GM18519 (cell line): ENCODE measurements around the gene DMP1.
A peak's percentile ranks its signal among the peaks of the same experiment; 100 is the strongest.

ENCODE experiments used
- ATAC-seq: cut with Tn5 transposase; IDR thresholded peaks from one replicate; pipeline ENCODE4 v1.9.1; 2021; ENCODE audit warnings: mild to moderate bottlenecking, moderate library complexity; ENCODE audit not compliant: unreplicated experiment, low FRiP score

Gene DMP1, protein sequence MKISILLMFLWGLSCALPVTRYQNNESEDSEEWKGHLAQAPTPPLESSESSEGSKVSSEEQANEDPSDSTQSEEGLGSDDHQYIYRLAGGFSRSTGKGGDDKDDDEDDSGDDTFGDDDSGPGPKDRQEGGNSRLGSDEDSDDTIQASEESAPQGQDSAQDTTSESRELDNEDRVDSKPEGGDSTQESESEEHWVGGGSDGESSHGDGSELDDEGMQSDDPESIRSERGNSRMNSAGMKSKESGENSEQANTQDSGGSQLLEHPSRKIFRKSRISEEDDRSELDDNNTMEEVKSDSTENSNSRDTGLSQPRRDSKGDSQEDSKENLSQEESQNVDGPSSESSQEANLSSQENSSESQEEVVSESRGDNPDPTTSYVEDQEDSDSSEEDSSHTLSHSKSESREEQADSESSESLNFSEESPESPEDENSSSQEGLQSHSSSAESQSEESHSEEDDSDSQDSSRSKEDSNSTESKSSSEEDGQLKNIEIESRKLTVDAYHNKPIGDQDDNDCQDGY

DNA sequence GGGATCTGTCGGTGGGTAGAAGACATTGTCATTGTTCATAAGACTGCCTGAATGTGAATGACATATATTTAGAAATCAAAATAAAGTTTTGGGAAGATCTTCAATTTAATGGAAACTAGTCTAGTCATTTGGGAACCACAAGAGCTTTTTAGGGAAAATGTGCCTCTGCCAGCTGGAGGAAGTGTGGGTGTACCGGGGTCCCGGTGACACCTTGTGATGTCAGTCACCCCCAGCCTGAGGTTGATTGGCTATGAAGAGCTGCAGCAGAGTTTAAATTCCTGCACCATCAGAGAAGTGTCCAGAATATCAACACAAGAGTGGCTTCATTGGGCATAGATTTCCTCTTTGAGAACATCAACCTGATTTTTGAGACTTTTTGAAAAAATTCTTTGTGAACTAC, at the start of gene DMP1:
DMP1 (plus strand) TSS at position 301 of the 400 bp plus-strand sequence. CDS start 6,213 bp downstream, outside the sequence.
- no peak for ATAC-seq

DNA sequence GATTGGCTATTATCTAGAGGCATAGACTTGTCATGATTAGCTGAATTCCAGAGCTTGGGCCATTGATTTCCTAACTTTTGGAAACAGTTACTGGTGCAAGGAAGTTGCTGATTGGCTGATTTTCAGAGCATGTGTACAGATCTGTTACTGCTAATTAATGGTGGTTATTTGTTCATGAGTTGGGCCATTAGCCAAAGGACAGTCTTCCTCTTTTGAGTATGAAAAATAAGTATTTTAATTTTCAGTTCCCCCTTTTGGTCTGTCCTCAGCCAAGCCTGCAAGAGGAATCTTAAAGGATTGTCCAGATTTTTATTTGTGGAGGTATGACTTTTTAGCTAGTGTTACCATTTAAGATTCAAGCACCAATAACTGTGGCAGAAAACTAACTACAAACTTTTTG, 48.7 kb upstream of the DMP1 start:
- ATAC-seq = no peak

DNA sequence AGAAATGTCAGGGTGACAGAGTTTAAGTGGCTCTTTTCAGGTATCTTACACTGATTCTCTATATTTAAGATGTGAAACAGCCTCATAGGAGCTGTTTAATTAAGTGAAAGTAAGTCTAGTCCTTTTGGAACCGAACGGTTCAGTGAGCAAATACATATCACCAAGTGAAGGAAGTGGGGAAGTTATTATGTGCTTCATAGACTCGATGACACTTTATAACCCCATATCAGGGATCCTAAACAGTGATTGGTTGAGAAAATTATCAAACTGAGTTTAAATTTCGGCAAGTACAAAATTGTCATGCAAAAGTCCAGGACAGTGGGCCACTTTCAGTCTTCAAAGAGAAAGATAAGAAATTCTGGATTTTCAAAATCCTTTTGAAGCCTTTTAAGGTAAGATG, 41.9 kb upstream of the DMP1 start, which contains the start of gene DSPP:
DSPP (plus strand) TSS at position 301 of the 400 bp plus-strand sequence. CDS start 2,380 bp downstream, outside the sequence.
- no peak for ATAC-seq

DNA sequence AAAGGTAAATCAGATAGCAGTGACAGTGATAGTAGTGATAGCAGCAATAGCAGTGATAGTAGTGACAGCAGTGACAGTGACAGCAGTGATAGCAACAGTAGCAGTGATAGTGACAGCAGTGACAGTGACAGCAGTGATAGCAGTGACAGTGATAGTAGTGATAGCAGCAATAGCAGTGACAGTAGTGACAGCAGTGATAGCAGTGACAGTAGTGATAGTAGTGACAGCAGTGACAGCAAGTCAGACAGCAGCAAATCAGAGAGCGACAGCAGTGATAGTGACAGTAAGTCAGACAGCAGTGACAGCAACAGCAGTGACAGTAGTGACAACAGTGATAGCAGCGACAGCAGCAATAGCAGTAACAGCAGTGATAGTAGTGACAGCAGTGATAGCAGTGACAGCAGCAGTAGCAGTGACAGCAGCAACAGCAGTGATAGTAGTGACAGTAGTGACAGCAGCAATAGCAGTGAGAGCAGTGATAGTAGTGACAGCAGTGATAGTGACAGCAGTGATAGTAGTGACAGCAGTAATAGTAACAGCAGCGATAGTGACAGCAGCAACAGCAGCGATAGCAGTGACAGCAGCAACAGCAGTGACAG, 35.7 kb upstream of the DMP1 start:
- ATAC-seq = no peak

DNA sequence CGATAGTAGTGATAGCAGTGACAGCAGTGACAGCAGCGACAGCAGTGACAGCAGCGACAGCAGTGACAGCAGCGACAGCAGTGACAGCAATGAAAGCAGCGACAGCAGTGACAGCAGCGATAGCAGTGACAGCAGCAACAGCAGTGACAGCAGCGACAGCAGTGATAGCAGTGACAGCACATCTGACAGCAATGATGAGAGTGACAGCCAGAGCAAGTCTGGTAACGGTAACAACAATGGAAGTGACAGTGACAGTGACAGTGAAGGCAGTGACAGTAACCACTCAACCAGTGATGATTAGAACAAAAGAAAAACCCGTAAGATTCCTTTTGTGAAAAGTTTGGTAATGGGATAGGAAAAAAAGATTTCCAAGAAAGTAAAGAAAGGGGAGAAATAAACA, 33.8 kb upstream of the DMP1 start:
- ATAC-seq = no peak

DNA sequence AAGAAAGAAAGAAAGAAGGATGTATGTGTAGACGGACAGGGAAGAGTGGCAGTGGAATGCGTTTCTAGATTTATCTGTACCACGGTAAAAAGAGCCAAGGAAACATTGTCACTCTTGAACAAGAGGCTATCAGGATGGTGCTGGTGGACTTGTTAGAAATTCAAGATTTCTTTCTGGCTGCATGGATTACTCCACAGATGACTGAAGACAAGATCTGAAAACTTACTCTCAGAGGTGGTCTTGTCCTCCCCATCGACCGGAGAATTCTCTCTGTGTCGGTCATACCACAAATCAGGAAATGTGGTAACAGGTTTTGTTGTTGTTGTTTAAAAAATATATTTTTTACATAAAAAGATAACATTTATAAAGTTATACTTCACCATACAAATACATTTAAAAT, 30.0 kb upstream of the DMP1 start:
- ATAC-seq = no peak

DNA sequence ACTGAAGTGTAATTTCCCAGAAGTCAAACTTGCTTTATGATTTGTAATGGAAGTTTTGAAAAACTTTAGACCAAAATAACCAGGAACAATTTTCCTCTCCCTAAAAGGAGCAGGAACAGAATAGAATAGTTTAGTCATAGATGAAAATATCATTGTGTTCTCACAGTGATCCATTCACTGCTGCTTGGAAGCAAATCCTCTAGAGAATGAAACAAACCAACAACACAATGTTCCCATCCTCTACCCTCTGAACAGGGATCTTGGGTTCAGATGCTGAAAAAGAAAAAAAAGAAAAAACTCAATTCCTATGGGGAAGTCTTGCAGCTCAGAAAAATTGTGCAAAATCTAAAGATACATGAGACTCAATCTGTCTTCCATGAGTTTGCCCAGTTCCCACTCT, 29.6 kb upstream of the DMP1 start:
- no peak for ATAC-seq

DNA sequence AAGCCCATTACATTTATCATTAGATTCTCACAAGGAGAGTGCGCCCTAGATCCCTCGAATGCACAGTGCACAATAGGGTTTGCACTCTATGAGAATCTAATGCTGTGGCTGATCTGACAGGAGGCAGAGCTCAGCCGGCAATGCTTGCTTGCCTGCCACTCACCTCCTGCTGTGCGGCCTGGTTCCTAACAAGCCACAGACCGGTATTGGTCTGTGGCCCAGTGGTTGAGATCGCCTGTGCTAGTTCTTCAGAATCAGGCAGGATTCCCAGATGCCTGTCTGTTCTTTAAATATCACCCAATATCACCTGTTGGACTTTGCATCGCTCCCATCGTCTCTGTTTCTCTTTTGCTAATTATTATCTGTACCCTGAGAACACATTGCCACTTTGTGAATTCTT, 27.8 kb upstream of the DMP1 start:
- no peak for ATAC-seq

DNA sequence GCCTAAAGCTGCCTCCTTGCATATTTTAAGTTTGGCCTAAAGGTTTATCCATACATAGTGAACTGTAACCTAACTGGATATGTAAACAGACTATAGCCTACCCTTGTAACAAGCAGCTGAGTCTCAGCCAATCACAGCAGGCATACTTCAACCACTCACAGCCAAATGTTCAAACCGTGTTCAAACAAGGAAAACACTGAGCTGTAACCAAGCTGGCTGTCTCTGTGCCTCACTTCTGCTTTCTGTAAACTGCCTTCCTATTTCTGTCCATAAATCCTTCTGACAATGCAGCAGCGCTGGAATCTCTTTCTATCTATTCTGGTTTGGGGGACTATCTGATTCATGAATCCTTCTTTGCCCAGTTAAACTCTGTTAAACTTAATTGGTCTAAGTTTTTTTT, 25.4 kb upstream of the DMP1 start:
- ATAC-seq = peak; percentile 87

DNA sequence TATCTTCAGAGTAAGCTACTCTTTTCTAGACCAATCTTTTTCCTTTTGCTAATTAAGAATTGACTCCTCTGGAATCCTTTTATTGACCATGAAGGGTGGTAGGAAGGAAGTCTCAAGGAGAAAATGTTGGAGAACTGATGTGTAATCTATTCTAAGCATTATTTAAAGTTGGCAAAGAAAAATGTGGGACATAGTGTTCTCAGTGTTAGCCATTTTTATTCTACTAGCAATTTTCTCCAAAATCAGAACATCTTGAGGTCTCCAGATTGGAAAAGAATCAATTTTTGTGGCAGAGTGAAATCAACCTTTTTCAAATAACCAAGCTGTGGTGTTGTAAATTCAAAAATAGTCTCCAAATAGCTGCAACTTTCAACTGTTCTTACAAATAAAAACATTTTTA, 18.4 kb upstream of the DMP1 start:
- no peak for ATAC-seq

DNA sequence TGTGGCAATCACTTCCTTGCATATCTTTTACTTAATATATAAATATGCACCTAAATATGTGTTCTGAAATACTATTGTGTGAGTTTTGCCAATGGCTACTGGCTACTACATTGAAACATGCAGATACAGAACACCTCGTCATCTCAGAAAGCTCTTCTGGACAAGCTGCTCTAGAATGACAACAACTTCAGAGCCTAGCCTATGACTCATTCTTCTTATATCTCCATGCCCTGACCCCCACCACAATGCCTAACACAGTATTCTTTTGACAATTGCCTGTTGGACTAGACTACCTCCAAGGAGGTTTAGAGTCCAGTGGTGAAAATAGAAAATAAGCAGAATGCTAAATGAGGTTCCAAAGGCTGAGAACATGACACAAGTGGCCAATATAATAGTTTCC, 17.6 kb upstream of the DMP1 start:
- ATAC-seq = no peak

DNA sequence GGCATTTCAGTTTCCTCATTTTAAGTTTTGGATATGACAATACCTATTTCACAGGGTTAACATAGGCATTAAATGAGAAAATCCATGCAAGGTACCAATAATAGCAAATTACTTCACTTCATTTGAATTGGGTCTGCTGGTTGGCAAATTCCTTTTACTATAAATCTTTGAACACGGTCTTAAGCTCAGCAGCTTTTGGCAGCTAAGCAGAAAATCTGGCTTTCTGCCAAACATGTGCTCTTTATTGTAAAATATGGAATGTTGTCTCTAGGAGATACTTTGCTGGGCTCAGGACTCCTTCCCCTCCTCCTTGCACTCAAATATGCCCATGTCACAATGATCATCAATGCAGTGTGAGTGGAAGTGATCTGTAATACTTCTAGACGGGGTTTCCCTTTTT, 16.8 kb upstream of the DMP1 start:
- no peak for ATAC-seq

DNA sequence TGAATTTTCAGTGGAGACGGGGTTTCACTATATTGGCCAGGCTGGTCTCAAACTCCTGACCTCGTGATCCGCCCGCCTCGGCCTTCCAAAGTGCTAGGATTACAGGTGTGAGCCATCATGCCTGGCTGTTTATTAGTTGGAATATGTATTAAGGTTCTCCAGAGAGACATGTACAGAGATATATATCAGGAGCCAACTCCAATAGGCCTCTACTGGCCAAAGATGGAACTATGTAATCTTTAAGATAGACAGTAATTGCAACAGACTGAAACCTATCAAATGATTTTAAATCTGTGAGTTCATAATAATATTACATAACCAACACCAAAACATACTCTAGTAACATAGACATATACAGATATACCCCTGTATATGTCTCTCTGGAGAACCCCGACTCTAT, 5.8 kb upstream of the DMP1 start:
- ATAC-seq = no peak

DNA sequence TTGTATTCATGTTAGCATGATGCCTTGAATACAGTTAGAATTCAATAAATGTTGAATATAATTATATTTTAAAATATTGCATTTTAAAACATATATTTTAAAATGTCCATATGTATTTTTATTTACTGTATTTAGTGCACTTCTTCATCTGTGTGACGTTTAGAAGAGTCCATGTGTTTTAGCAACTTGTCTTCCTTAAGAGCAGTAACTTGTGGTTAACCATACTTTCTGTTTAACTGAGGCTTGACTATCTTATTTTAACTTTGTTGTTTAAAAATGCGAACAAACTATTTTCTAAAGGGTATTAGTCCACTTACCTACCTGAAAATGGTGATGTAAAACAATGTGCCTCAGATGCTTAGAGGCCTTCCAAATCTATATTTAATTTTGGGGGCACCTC, 858 bp downstream of the DMP1 start:
- ATAC-seq = no peak

DNA sequence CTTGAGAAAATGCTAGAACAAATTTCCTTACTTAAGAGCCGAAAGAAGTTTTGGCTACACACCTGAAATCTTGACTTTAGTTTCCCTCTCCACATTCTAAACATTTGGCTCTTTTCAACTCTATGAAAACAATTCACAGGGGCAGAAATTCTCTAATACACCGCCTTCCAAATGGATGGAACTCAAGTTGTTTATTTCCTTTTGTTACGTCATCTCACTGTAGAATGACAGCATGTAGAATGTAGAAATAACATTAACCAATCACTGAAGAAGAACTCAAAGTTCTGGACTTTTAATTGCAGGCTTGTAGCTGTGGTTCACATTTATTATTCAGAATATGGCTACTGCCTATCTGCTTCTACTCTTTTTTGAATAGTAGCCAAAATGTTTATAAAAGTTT, 1.9 kb downstream of the DMP1 start:
- ATAC-seq = no peak

DNA sequence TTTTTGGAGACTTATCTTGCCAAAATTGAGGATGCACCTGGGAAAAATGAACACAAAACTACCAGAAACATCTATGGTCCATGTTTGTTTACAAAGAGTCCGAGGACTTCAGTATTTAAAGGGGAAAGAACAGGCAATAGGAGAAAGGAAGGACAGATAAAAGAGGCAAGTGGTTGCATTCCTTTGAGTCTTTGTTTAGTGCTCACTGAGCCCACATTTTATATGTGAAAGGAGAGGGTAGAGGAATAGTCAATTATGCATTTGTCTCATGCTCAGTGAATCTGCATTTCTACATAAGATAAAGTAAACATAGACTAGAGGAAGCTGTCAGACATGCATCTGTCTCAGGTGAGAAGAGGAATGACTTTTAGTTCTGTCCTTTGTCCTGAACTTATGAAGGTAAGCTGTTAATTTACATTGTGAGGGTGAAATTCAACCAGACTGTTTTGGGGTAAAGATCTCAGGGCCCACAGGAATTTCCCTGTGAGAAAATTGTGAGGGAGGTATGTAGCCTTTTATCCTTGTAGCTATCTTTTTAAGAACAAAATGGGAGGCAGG, 4.5 kb downstream of the DMP1 start:
- ATAC-seq = no peak

DNA sequence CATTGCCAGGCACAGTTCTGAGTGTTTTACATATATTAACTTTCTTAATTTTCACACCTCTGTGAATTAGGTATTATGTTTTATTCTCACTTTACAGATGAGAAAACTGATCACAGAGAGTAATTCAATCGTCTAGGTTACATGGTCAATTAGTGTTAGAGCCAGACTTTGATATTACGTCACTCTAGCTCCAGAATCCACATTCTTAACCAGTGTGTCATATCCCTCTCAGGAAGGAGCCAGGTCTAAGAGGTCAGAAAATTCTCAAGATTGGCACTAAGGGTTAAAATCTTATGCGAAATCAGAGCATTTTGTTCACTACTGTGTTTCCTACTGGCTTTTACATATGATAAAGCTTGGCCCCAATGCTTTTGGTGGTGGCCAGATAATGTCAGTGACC, 7.4 kb downstream of the DMP1 start:
- no peak for ATAC-seq

DNA sequence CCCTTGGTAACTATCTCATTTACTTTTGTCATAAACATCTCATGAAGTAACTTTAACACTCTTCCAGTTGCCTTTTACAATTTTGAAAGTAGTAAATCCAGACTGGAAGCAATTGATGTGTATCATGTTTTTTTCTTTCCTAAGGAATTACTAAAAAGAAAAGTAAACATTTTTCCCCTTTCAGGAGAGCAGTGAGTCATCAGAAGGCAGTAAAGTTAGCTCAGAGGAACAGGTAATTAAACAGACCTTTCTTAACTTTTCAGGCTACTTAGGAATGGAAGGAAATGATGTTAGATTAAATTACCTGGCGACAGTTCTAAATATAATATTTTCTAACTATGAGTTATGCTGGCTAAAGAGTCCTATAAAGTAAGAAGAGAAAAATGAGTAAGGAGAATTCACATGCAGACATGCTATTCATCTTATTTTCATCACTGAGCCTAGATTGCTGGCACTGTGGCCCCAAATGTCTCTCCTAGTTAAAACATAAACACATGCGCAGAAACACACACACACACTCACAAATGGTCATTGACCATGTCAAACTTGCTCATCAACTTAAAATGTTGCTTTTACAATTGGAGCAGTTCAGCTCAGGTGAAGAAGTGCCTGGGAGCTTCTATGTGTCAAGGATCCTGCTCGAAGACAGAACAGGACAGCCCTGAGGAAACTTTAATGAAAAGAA, 9.3 kb downstream of the DMP1 start:
- ATAC-seq = no peak

DNA sequence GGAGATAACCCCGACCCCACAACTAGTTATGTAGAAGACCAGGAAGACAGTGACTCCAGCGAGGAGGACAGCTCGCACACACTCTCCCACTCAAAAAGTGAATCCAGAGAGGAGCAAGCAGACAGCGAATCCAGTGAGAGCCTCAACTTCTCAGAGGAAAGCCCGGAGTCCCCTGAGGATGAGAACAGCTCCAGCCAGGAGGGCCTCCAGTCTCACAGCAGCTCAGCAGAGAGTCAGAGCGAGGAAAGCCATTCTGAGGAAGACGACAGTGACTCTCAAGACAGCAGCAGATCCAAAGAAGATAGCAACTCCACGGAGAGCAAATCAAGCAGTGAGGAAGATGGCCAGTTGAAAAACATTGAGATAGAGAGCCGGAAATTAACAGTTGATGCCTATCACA, 12.8 kb downstream of the DMP1 start:
- no peak for ATAC-seq

DNA sequence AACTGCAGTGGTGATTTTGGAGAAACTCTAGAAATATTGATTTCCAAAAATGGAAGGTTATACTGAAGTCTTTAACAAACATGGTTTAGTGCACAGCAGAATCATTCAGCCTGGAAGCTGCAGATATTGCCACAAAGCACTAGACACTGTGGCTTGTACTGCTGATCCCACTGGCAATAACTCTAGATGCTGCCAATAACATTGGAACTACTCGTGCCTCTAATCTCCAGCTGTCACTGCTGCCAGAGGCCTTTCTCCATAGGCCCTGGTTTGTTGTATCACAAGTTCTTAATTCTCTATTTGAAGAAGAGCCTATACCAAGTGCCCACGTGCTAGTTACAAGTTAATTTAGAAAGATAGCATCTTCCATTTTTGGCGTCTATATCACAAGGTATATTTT, 19.3 kb downstream of the DMP1 start:
- no peak for ATAC-seq

DNA sequence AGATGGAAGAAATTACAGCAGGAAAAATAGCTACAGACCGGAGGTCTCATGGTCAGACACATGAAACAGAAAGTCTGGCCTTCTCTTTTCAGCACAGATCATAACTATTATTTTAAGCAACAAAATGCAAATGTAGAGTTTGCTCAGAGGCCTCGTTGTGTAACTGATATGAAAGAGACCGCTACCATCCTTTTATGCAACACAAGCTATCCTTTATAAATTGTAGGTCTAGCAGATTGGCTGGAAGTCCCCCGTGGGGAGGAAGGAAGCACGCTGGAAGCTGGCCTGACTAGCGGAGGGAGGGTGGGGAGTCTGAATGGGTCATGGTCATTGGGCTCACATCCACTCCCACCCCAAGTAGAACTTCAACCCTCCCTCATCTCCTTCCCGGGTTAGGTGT, 27.7 kb downstream of the DMP1 start:
- ATAC-seq = peak; percentile 89
